Measurements from ENCODE around the gene TRAK1. TPM values are rescaled to one million over a fixed set of nuclear protein-coding genes. Genes with fewer than 3 reads are reported as not detected.

TRAK1 gene
- polyA plus RNA-seq, 1 donor, result 103 TPM

DNA sequence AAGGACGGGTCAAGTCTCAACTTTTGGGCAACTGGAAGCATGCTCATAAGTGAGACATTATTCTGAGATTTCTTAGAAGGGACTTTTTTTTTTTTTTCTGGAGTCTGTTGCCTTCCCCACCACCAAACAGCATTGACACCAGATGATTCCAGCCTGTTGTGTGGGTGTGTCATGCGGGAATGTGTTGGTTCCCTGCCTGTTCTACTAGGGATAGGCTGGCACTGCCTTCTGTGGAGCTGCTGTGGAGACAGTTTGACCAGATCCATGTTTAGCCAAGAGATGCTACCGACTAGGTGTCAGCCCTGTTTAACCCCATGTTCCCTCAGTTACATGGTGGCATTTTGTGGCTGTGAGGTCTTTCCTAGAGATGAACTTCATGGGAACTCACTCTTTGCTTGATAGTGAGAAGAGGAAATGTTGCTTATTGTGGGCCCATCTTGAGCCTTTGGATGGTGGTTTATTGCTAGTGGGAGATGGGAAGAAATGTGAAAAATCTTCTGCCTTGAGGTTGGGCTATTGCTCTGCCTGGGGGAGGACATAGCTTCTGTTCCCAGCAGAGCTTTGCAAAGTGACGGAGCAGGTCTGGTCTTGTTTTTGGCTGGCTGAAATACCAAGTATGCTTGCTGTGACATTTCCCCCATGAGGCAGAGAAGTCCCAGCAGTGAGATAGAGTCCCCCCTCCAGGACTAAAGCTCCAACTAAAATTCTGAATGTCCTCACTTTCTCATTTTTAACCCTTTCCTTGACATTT is 31.3 kb downstream of the TRAK1 start:
- no peak for DNase-seq (ENCODE audit: low read depth)

DNA sequence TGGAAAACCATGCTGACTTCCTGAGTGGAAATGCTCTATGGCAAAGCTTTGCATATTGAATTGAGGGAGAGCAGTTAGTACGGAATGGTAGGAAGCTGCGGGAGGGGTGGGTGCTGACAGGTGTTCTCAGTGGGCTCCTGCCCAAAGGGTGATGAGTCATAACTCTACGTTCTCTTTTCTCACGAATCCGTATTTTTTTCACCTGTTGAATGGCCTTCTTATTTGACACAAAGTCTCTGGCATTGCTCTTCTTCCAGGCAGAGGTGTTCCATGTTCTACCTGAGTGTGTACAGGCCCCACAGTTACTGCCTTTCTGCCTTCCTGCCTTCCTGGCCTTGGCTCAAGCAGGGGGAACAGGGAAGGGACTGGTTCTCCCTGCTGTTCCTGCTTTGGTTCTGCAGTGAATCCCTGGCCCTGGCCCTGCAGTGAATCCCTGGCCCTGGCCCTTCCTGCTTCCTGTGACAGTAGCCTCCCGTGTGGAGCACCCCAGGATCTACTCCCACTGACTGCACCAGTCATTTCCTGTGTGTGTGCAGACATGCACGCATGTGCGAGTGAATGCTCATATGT is 31.9 kb downstream of the TRAK1 start:
- DNase-seq (ENCODE audit: low read depth), result no peak

GRCh38 chr3:42123824-42124658 is 32.9 kb downstream of the TRAK1 start:
- DNase-seq (ENCODE audit: low read depth), result no peak

GRCh38 chr3:42127226-42127625 is 36.1 kb downstream of the TRAK1 start:
- no peak for DNase-seq (ENCODE audit: low read depth)

- DNase-seq (ENCODE audit: low read depth), result no peak
These were observed 37.4 kb downstream of the TRAK1 start for GRCh38 chr3:42128526-42128925.

DNA sequence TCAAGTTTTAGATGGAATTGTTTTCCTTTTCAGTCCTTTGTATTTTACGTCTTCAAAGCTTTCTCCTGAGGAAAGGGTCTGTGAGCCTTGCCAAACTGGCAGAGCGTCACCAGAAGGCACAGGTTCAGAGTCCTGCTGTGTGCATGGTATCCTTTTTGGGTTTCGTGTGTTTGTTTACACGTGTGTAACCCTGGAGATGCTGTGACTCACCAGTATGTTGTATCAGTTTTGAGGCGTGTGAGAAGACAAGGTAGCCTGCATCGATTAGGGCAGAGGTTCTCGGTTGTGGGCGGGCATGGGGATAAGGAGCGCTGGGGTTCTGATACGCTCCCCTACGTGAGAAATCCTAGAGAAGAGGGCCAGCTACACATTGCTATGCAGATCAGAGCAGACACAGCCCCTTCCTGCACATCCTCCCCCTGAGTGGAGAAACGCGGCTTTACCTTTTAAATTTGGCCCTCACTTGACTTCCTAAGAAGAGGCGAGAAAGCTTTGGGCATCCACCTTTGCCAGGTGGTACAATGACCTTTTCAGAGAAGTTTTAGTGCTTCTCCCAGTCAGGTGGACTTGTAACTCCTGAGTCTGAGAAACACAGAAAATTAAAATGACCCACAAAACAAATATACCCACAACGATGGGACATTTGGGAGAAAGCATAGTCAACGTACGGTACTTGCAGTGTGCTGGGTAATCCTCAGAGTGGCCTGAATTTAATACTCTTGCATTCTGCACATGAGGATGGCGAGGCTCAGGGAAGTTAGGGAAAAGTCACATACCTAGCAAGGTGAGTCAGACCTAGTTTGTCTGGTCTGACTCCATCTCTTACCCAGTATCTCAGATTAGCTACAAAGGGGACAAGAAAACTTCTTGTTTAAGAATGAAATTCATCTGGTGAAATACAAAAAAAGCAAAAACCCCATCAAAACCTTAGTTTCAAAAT is 38.1 kb downstream of the TRAK1 start:
- no peak for DNase-seq (ENCODE audit: low read depth)

DNA sequence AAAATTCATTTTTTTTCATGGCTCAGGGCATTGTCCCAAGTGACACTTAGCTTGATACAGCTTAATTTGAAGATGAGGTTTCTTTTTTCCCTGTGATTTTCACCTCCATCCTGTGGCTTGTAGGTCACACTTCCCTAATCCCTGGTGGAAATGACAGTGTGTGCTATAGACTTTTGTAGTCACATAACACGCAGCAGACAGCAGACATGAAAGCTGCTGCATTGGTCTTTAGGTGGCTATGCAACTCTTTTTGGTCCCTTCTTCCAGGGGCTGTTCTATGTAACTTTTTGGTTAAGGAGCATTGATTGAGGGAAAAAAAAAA is 38.8 kb downstream of the TRAK1 start:
- no peak for DNase-seq (ENCODE audit: low read depth)

GRCh38 chr3:42130329-42131070 is 39.3 kb downstream of the TRAK1 start:
- no peak for DNase-seq (ENCODE audit: low read depth)

DNA sequence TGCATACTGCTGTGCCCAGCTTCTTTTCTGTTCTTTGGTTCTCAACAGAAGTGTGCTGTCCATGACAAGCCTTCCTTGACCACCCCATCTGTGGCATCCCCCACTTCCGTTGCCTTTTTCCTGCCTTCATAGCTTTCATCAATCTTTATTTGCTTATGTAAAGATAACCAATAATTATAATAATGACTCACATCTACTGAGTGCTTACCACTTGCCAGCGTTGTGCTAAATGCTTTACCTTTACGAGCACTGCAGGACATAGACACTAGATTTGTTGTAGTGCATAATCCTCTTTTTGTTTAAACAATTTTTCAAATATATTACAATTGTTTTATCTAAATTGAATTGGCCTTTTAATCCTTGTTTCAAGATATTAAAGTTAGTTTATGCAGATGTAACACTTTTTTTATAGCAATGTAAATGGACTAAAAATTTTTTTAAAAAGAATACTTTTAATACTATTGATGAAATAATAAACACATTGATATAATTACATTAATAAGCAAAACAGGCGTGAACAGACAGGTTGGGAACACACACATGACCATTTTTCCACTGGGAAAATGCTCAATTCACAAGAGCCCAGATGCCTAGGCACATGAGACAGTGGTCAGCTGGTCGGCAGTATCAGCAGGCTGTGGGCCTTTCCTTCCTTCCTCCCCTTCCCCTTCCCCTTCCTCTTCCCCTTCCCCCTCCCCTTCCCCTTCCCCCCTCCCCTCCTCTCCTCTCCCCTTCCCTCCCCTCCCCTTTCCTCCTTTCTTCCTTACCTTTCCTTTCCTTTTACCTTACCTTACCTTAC is 42.5 kb downstream of the TRAK1 start:
- no peak for DNase-seq (ENCODE audit: low read depth)

DNA sequence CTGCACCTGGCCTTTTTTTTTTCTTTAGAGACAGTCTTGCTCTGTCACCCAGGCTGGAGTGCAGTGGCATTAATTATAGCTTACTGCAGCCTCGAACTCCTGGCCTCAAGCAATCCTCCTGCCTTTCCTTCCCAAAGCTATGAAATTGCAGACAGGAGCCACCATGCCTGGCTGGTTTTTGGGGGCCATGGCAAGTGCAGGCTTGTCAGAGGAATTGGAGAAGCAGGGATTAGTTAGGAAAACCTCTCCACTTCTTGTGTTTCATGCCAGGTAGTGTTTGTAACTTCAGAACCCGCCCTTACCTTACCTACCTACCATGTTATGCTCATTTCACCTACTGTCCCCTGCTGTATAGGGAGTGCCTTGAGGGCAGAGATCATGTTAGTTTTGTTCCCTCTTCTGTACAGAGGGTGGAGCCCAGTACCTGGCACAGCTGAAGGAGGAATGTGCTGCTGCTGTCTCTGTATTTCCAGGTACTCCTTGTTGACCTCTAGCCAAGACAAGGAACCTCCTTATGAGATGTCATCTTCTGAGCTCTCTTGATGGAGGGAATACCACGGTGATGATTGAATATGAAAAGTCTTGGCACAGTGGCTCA is 43.8 kb downstream of the TRAK1 start:
- no peak for DNase-seq (ENCODE audit: low read depth)

GRCh38 chr3:42139621-42140453 is 48.7 kb downstream of the TRAK1 start:
- no peak for DNase-seq (ENCODE audit: low read depth)

- no peak for DNase-seq (ENCODE audit: low read depth)
These were observed 49.6 kb downstream of the TRAK1 start for GRCh38 chr3:42140665-42141203.

DNA sequence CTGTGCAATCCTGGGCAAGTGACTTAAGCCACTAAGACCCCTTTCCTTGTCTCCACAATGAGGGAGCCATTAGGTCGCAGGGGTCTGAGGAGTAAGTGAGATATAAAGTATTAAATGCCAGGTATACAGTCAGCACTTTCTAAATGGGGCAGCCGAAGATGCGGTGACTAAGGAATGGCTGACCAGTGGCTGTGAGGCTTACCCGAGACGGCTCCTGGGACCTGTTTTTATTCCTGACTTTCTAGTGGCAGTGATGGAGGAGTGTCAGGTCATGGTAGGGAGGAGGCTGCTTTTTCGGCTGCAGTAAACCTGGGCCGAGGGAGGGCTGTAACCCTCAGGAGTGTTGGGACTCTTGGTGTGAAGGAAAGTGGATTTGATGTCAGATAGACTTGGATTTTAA is 52.3 kb downstream of the TRAK1 start:
- no peak for DNase-seq (ENCODE audit: low read depth)

DNA sequence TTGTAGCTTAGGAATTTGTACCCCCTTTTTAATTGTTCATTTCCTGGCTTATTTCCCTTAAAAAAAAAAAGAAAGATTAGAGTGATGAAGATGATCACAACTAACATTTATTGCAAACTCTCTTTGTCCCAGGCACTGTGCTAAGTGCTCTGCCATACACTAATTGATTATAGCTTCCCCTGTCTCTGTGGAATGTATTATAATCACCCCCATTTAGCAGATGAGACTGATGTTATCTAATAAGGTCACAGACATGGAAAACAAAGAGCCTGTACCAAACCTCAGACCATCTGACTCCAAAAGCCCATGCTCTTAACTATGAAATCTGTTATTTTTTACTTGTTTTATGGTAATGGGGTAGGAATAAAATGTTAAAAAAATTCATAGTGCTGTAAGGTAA is 53.1 kb downstream of the TRAK1 start:
- no peak for DNase-seq (ENCODE audit: low read depth)

DNA sequence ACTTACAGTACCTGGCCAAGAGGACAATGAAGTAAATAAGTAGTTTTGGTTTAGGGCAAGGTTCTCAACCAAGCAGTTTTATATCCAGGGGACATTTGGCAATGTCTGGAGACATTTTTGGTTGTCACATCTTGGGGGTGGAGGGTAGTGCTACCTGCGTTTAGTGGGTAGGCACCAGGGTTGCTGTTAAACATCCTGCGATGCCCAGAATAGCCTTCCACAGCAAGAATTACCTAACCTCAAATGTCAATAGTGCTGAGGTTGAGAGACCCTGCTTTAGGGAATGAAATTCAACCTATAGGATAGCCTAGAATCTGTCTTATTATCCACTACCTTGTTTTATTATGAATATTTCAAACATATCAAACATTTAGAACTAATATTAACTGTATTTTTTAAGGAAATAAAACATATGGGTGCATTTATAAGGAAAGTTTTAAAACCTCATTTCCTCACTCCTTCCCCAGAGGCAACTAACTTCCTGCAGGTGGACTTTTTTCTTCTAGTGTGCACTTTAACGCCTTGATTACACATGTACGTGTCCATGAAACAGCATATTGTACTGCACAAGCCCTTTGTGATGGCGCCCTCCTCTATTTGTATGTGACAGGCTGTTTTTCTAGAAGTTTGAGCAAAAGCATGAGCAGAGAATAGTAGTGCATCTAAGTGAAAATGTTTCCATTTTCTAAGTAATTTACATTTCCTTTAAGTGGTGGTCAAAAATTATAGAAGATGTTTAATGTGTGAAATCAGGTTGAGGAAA is 57.1 kb downstream of the TRAK1 start:
- no peak for DNase-seq (ENCODE audit: low read depth)

- peak; percentile 77 for DNase-seq (ENCODE audit: low read depth)
These were observed 57.9 kb downstream of the TRAK1 start for GRCh38 chr3:42148982-42149432.

GRCh38 chr3:42149532-42149931 is 58.4 kb downstream of the TRAK1 start:
- DNase-seq (ENCODE audit: low read depth), result no peak

GRCh38 chr3:42149975-42150374 is 58.8 kb downstream of the TRAK1 start:
- DNase-seq (ENCODE audit: low read depth), result no peak

Measured in forelimb muscle (tissue), 1 donor.